Fibroblast of mammary gland (primary cell): ENCODE results near the gene CCDC3.
"Not testable (repeated sequence)": the region's sequence is repeated elsewhere in the genome, so short reads cannot be mapped to it uniquely, and the experiment has no call there.

ENCODE experiments used
- DNase-seq: peaks from one replicate; pipeline ENCODE4 v3.0.0-alpha.2; 2010; ENCODE audit warnings: low read depth
- H3K4me3 ChIP-seq: 2 replicates; pipeline ENCODE4 v1.5.1; 2011; ENCODE audit warnings: low read depth, mild to moderate bottlenecking, low read length, moderate library complexity; ENCODE audit not compliant: control insufficient read depth
- CTCF ChIP-seq: conservative IDR thresholded peaks from 2 replicates; pipeline ENCODE4 v1.5.1; 2011; ENCODE audit warnings: low read depth, low read length, inconsistent platforms; ENCODE audit not compliant: control insufficient read depth, insufficient read depth

CCDC3 gene

GRCh38 chr10:12984165-12984747, 17.3 kb downstream of the CCDC3 start:
- no peak for TF ChIP-seq CTCF
- no peak overlapping the region for H3K4me3 ChIP-seq
- DNase-seq = peak; percentile 25

DNA sequence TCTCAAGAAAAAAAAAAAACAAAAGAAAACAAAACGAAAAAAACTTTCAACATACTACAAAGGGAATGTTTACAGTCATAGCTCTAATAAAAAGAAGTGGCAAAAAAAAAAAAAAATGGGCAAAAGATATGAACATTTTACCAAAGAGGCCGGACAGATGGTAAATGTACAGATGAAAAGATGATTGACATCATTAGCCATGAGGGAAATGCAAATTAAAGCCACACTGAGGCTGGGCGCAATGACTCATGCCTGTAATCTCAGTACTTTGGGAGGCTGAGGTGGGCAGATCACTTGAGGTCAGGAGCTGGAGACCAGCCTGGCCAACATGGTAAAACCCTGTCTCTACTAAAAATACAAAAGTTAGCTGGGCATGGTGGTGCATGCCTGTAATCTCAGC, 17.9 kb downstream of the CCDC3 start:
- not testable (repeated sequence) for H3K4me3 ChIP-seq, DNase-seq

GRCh38 chr10:12981570-12981969, 19.9 kb downstream of the CCDC3 start:
- DNase-seq = peak; percentile 61
- TF ChIP-seq CTCF = no peak
- no peak overlapping the region for H3K4me3 ChIP-seq

DNA sequence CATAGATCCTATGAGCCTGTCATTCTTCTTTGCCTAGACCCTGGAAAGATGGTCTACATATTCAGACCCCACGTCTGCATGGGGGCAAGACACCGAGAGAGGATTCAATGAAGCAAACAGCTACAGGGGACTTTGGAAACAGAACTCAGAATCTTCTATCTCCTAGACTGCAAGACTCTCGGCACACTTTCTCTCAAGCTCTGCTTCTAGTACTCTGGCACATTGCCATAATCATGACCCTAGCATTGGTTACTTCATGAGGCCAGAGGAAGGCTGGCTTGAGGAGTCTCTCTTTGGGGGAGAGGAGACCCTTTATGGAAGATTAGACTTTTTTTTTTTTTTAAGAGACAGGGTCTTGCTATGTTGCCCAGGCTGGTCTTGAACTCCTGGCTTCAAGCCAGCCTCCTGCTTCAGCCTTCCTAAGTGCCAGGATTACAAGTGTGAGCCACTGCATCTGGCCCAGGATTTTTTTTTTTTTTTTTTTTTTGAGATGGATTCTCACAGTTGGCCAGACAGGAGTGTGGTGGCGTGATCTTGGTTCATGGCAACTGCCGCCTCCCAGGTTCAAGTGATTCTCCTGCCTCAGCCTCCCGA, 20.7 kb downstream of the CCDC3 start:
- DNase-seq = no peak
- no peak overlapping the region for H3K4me3 ChIP-seq
- TF ChIP-seq CTCF = no peak

DNA sequence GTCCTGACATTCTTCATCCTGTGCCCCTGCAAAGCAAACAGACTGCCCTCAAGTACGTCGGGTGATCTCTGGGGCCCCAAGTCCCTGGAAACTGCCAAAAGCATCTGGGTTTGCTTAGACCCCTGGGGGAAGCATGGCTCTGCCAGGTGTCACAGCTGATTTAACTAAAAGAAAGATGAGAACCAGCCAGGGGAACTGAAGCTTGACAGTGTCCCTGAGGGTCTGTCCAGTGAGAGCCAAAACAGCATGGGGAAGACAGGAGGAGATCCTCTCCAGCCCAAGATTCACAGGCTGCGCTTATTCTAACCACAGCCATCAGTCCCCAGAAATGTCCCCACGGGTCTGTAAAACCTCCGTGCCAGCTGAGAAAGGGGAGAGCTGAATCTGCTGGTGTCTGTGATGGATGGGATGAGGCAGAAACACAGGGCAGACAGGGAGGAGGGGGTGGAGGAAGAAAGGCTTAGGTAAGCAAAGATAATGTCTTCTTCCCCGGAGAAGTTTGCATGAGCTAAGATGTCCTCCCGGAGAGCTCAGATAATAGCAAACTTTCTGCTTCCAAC, 21.3 kb downstream of the CCDC3 start:
- DNase-seq = no peak
- TF ChIP-seq CTCF = no peak
- H3K4me3 ChIP-seq = no peak overlapping the region

GRCh38 chr10:12978891-12979290, 22.6 kb downstream of the CCDC3 start:
- DNase-seq = no peak
- no peak overlapping the region for H3K4me3 ChIP-seq
- no peak for TF ChIP-seq CTCF

DNA sequence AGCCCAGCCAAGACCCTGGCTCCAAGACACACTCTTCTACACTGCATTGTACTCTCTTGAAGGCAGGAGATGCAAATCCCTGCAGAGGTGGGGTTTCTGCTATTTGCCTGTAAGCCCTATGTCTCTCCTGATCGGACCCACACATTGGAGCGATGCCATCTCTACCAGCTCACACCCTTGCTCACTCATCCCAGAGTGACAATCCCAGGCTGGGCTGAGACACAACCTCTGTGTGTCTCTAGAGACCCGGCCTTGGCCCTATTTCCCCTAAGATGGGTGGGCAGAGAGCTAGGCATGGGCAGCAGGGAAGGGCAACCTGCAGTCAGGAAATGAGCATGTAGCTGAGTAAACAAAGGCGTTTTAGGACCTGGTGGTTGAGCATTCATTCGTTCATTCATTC, 25.6 kb downstream of the CCDC3 start:
- no peak overlapping the region for H3K4me3 ChIP-seq
- no peak for TF ChIP-seq CTCF
- DNase-seq = no peak
